MM.1S (cell line): Measurements from ENCODE around the gene DHX8.
"Not testable (repeated sequence)": the region's sequence is repeated elsewhere in the genome, so short reads cannot be mapped to it uniquely, and the experiment has no call there.

Source experiments
- CTCF ChIP-seq: fragments of 300-600 bp; sonication (generic); IDR thresholded peaks from 2 replicates; pipeline ENCODE4 v1.5.1; 2016; ENCODE audit warnings: antibody characterized with exemption, low read length, mixed read lengths
- EZH2 ChIP-seq: fragments of 300-600 bp; sonication (generic); optimal IDR thresholded peaks from 2 replicates; pipeline ENCODE3; 2017; ENCODE audit warnings: low read depth, mild to moderate bottlenecking, antibody characterized with exemption, low read length, mixed read lengths

GRCh38 chr17:43462569-43462968, 21.2 kb upstream of the DHX8 start:
- not testable (repeated sequence) for TF ChIP-seq CTCF, EZH2
